Esophagus muscularis mucosa (tissue), 4 donors: Measurements from ENCODE around the gene MINAR1. TPM values are rescaled to one million over a fixed set of nuclear protein-coding genes. Genes with fewer than 3 reads are reported as not detected.

Experiments used
- DNase-seq: peaks from one replicate; pipeline ENCODE4 v3.0.0-alpha.2; 2017; ENCODE audit errors: extremely low spot score
- H3K27ac ChIP-seq, 4 donors: fragments of 200-600 bp; sonication (generic); replicated peaks in 1 of 4; 1 replicate in 3 of 4; 2 replicates in 1 of 4; pipeline ENCODE4 v1.5.1; 2016 to 2019; ENCODE audit warnings: mild to moderate bottlenecking in 1 of 4
- H3K27me3 ChIP-seq, 4 donors: fragments of 200-600 bp; sonication (generic); one replicate each; pipeline versions ENCODE4 v1.5.1 to v1.6.0; 2016 to 2019
- H3K36me3 ChIP-seq, 4 donors: fragments of 200-600 bp; sonication (generic); one replicate each; pipeline ENCODE4 v1.5.1; 2016 to 2019
- H3K4me1 ChIP-seq, 4 donors: fragments of 200-600 bp; sonication (generic); one replicate each; pipeline ENCODE4 v1.5.1; 2016 to 2019
- H3K4me3 ChIP-seq, 4 donors: fragments of 200-600 bp; sonication (generic); 1 replicate in 2 of 4; 2 replicates in 2 of 4; pipeline ENCODE4 v1.5.1; 2016 to 2019; ENCODE audit warnings: mild to moderate bottlenecking in 4 of 4, moderate library complexity in 1 of 4
- H3K9me3 ChIP-seq, 4 donors: fragments of 200-600 bp; sonication (generic); 1 replicate in 3 of 4; 2 replicates in 1 of 4; pipeline ENCODE4 v1.5.1; 2016 to 2019
- CTCF ChIP-seq, 3 experiments: fragments of 200-600 bp in 2 of 3; fragments of 450-650 bp in 1 of 3; sonication (generic) in 2 of 3; IDR thresholded peaks; one replicate each; pipeline ENCODE4 v1.5.1; 2017 to 2019; ENCODE audit warnings: antibody characterized with exemption in 3 of 3, mild to moderate bottlenecking in 2 of 3, moderate library complexity in 1 of 3
- EP300 ChIP-seq: sonication (generic); formaldehyde crosslinking; IDR thresholded peaks from one replicate; pipeline ENCODE4 v1.6.1; 2017; ENCODE audit warnings: antibody characterized with exemption
- POLR2A ChIP-seq: fragments of 450-650 bp; IDR thresholded peaks from one replicate; pipeline ENCODE4 v1.6.1; 2017; ENCODE audit warnings: antibody characterized with exemption, moderate library complexity, mild to moderate bottlenecking, low read depth
- POLR2AphosphoS5 ChIP-seq, 2 donors: sonication (generic); formaldehyde crosslinking; IDR thresholded peaks; one replicate each; pipeline ENCODE4 v1.6.1; 2017; ENCODE audit warnings: antibody characterized with exemption in 2 of 2
- WGBS: methylation state at CpG from one replicate; pipeline ENCODE4 v1.1.5; 2018; 5-methylcytosine and 5-hydroxymethylcytosine counted together
- intact Hi-C: fragments of 100-400 bp; cut with DNase I; formaldehyde crosslinking; loops from one replicate; pipeline ENCODE4 v1.15.1; 2023
- total RNA-seq, 4 donors: library from RNA; depleted of rRNA; stranded (reverse); fragments of >200 nt; gene quantifications; one replicate each; pipeline versions ENCODE4 v1.1.0 to v1.2.1, GENCODE V29; 2016

The MINAR1 gene, protein sequence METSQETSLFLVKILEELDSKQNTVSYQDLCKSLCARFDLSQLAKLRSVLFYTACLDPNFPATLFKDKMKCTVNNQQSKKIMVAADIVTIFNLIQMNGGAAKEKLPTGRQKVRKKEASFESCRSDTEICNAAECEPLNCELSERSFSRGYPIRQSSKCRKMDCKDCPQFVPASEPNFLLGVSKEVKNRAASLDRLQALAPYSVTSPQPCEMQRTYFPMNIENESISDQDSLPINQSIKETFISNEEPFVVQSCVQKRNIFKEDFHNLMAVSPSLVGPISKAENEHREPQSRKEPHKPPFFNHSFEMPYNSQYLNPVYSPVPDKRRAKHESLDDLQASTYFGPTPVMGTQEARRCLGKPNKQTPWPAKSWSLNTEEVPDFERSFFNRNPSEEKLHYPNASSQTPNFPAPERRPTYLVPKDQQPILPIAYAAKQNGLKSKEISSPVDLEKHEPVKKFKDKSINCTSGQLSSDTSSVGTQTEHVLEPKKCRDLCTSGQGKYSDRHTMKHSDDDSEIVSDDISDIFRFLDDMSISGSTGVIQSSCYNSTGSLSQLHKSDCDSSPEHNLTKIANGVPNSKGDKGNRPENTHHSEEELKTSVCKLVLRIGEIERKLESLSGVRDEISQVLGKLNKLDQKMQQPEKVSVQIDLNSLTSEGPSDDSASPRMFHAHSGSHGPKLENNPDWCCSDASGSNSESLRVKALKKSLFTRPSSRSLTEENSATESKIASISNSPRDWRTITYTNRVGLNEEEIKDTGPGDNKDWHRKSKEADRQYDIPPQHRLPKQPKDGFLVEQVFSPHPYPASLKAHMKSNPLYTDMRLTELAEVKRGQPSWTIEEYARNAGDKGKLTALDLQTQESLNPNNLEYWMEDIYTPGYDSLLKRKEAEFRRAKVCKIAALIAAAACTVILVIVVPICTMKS
- total RNA-seq = under 1 TPM; 0.13 to 0.75 (median 0.46) TPM

DNA sequence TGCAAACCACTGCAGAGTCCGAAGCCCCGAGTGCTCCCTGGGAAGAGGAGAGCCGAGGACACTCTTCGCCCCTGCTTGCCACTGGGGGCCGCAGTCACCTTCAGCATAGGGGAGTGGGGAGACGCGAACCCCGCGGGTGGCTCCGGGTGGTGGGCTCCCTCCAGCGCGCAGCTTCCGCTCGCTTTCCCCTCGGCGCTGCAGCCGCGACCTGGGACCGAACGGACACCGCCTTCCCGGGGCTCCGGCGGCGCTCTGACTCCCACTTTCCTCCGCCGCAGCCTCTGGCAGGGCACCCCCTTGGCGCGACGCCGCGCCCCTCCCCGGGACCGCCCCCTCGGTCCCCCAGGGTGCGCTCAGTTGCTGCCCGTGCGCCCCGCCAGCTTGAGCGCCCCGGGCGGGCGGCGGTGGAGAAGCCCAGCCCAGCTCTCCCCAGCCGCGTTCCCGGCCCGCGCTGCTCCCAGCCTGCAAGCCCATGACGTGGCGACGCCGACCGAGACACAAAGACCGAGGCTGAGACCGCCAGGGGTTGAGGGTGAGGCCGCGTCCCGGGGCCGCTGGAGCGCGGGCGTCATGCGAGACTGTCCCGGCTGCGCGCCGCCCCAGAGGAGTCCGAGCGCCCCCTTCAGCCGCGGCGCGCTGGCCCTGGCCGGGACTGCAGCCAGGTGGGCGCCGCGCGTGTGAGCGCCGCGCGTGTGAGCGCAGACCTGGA, at the start of gene MINAR1:
Gene MINAR1, plus strand, starts transcription at position 701 of the 709 bp plus-strand sequence. CDS start 23,812 bp downstream, outside the sequence.
- Histone ChIP-seq H3K27me3 (peaks cover 0 to 94% (median 12%) of the 10 kb centered on the region in 4 donors), H3K4me3 (peak within 1 kb of the TSS; percentile 50 to 58 (median 50)), H3K9me3 (no peaks in the 10 kb centered on the region), H3K36me3 (no peaks in the 10 kb centered on the region), H3K4me1 (peaks cover 11 to 23% (median 21%) of the 10 kb centered on the region in 4 donors), H3K27ac (no peak within 1 kb of the TSS)
- 2% methylated on average over 10 of the region's 84 CpGs for WGBS
- TF ChIP-seq POLR2AphosphoS5 (IDR thresholded peaks at IDR 0.05) (no peak), CTCF (IDR thresholded peaks at IDR 0.05) (peak in 1 of 3 experiments; percentile 2)
- intact Hi-C loops = no loop called here
- DNase-seq = peak; percentile 55

GRCh38 chr15:79394231-79394630, 37.9 kb upstream of the MINAR1 start:
- Histone ChIP-seq H3K27me3 (no peaks in the 10 kb centered on the region), H3K36me3 (no peaks in the 10 kb centered on the region), H3K9me3 (no peaks in the 10 kb centered on the region), H3K4me3 (no peak overlapping the region), H3K4me1 (peaks cover 0 to 24% (median 15%) of the 10 kb centered on the region in 4 donors), H3K27ac (no peak overlapping the region)
- TF ChIP-seq CTCF (IDR thresholded peaks at IDR 0.05) (no peak), POLR2A (no peak), POLR2AphosphoS5 (IDR thresholded peaks at IDR 0.05) (no peak), EP300 (no peak)
- intact Hi-C loops = no loop called here
- 39% methylated on average over 4 of the region's 4 CpGs for WGBS
- DNase-seq = peak; percentile 26

- Histone ChIP-seq H3K9me3 (no peaks in the 10 kb centered on the region), H3K36me3 (no peaks in the 10 kb centered on the region), H3K4me1 (peaks cover 0 to 24% (median 15%) of the 10 kb centered on the region in 4 donors), H3K27me3 (no peaks in the 10 kb centered on the region), H3K4me3 (no peak overlapping the region), H3K27ac (no peak overlapping the region)
- 48% methylated on average over 6 of the region's 6 CpGs for WGBS
- intact Hi-C loops = no loop called here
- no peak for DNase-seq
- no peak for TF ChIP-seq POLR2AphosphoS5 (IDR thresholded peaks at IDR 0.05)
- no peak for TF ChIP-seq EP300
- TF ChIP-seq CTCF (IDR thresholded peaks at IDR 0.05) = no peak
- no peak for TF ChIP-seq POLR2A
Observed at GRCh38 chr15:79396850-79397249, 35.3 kb upstream of the MINAR1 start.

DNA sequence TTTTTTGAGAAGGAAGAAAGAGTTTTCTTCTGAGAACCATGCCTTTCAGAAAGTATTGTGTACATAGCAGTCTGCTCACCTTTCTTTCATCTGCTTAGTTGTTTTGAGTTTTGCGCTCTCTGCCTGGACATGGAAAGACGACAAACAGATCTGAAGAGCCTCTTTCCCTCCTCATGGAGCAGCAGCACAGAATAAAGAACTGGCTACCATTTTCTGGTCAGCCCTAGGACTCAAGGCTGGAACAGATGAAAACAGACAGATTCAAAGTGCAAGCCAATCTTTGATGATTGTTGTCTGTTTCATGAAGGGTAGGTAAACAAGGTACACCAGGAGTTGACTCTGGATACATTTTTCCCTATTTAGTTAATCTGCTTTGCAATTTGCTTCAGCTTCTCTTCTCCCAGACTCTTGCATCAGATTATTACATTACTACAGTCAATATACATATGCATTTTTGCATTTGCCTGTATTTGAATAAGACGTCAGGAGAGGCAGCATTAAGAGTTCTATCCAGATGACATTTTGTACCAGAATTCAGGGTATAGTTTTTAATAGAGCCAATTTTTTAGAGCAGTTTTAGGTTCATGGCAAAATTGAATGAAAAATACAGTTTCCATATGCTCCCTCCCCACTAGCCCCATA, 34.7 kb upstream of the MINAR1 start:
- Histone ChIP-seq H3K4me3 (no peak overlapping the region), H3K9me3 (no peaks in the 10 kb centered on the region), H3K36me3 (no peaks in the 10 kb centered on the region), H3K27me3 (no peaks in the 10 kb centered on the region), H3K4me1 (peaks cover 0 to 24% (median 15%) of the 10 kb centered on the region in 4 donors), H3K27ac (no peak overlapping the region)
- intact Hi-C loops = no loop called here
- DNase-seq = peak; percentile 53
- no peak for TF ChIP-seq CTCF (IDR thresholded peaks at IDR 0.05)
- no peak for TF ChIP-seq EP300
- no peak for TF ChIP-seq POLR2A
- TF ChIP-seq POLR2AphosphoS5 (IDR thresholded peaks at IDR 0.05) = no peak
- WGBS = 75% methylated on average over 3 of the region's 3 CpGs
